ENCODE results near the gene DIP2B.
"Not testable (repeated sequence)": the region's sequence is repeated elsewhere in the genome, so short reads cannot be mapped to it uniquely, and the experiment has no call there.

The DIP2B gene

GRCh38 chr12:50739611-50740010, 234.8 kb downstream of the DIP2B start:
- DNase-seq, result no peak

GRCh38 chr12:50740307-50740706, 235.5 kb downstream of the DIP2B start:
- no peak for DNase-seq

GRCh38 chr12:50742776-50743175, 238.0 kb downstream of the DIP2B start:
- DNase-seq, result no peak

- no peak for DNase-seq
These were observed 241.1 kb downstream of the DIP2B start for GRCh38 chr12:50745861-50746260.

- no peak for DNase-seq
These were observed 241.6 kb downstream of the DIP2B start for GRCh38 chr12:50746431-50746830.

GRCh38 chr12:50747817-50748216, 243.0 kb downstream of the DIP2B start:
- no peak for DNase-seq

- no peak for DNase-seq
These were observed 244.7 kb downstream of the DIP2B start for GRCh38 chr12:50749459-50749882.

- DNase-seq, result no peak
These were observed 245.6 kb downstream of the DIP2B start for GRCh38 chr12:50750366-50750765.

- DNase-seq, result no peak
These were observed 247.3 kb downstream of the DIP2B start for GRCh38 chr12:50751948-50752721.

GRCh38 chr12:50753232-50753769, 248.5 kb downstream of the DIP2B start:
- no peak for DNase-seq

- DNase-seq, result peak; percentile 76 to 89
These were observed 259.0 kb downstream of the DIP2B start, which contains the start of gene ATF1 for GRCh38 chr12:50763639-50764285. TSS of gene ATF1 (plus strand) at chr12:50764101. CDS start at chr12:50780146, 16,045 bp downstream.

GRCh38 chr12:50764286-50765094, 259.7 kb downstream of the DIP2B start:
- peak; percentile 44 to 54 for DNase-seq

- DNase-seq, result peak; percentile 40 to 79
These were observed 260.5 kb downstream of the DIP2B start for GRCh38 chr12:50765095-50765911.

- no peak for DNase-seq
These were observed 263.6 kb downstream of the DIP2B start for GRCh38 chr12:50768391-50768790.

GRCh38 chr12:50768813-50769212, 264.0 kb downstream of the DIP2B start:
- DNase-seq, result not testable (repeated sequence)

- DNase-seq, result no peak
These were observed 266.6 kb downstream of the DIP2B start for GRCh38 chr12:50771409-50771808.

GRCh38 chr12:50772470-50772869, 267.7 kb downstream of the DIP2B start:
- no peak for DNase-seq

GRCh38 chr12:50772877-50773276, 268.1 kb downstream of the DIP2B start:
- DNase-seq, result no peak

GRCh38 chr12:50775251-50775650, 270.5 kb downstream of the DIP2B start:
- no peak for DNase-seq

GRCh38 chr12:50776749-50777728, 272.3 kb downstream of the DIP2B start:
- DNase-seq, result no peak

All from SW 1271 (cell line).